Measurements from ENCODE around the gene CACTIN. TPM values are rescaled to one million over a fixed set of nuclear protein-coding genes. Genes with fewer than 3 reads are reported as not detected.
A peak's percentile ranks its signal among the peaks of the same experiment; 100 is the strongest.
"Not testable (repeated sequence)": the region's sequence is repeated elsewhere in the genome, so short reads cannot be mapped to it uniquely, and the experiment has no call there.

Gene CACTIN
- total and polyA plus RNA-seq, 8 donors = 6.8 to 27.2 (median 12.9) TPM

GRCh38 chr19:3632098-3632497 lies 5.5 kb upstream of the CACTIN start:
- H3K36me3 ChIP-seq = peaks cover 0 to 6% (median 0%) of the 10 kb centered on the region in 3 donors
- no peak for FAIRE-seq
- no peaks in the 10 kb centered on the region for H3K4me1 ChIP-seq
- TF ChIP-seq, protein P1, sequence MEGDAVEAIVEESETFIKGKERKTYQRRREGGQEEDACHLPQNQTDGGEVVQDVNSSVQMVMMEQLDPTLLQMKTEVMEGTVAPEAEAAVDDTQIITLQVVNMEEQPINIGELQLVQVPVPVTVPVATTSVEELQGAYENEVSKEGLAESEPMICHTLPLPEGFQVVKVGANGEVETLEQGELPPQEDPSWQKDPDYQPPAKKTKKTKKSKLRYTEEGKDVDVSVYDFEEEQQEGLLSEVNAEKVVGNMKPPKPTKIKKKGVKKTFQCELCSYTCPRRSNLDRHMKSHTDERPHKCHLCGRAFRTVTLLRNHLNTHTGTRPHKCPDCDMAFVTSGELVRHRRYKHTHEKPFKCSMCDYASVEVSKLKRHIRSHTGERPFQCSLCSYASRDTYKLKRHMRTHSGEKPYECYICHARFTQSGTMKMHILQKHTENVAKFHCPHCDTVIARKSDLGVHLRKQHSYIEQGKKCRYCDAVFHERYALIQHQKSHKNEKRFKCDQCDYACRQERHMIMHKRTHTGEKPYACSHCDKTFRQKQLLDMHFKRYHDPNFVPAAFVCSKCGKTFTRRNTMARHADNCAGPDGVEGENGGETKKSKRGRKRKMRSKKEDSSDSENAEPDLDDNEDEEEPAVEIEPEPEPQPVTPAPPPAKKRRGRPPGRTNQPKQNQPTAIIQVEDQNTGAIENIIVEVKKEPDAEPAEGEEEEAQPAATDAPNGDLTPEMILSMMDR (IDR thresholded peaks at IDR 0.05) = no peak
- intact Hi-C loops (cut with DNase I) = no loop called here
- H3K27me3 ChIP-seq = no peaks in the 10 kb centered on the region
- no peak overlapping the region for H3K27ac ChIP-seq
- H3K9me3 ChIP-seq = no peaks in the 10 kb centered on the region
- ATAC-seq = no peak
- H3K4me3 ChIP-seq = no peak overlapping the region
- peak in 1 of 6 donors; percentile 62 for DNase-seq
- 88 to 89% methylated on average over 15 to 16 of the region's 16 CpGs for WGBS, 2 donors

GRCh38 chr19:3631053-3631861 lies 4.7 kb upstream of the CACTIN start:
- ATAC-seq = no peak
- no peak overlapping the region for H3K4me3 ChIP-seq
- no peaks in the 10 kb centered on the region for H3K4me1 ChIP-seq
- no peak for FAIRE-seq
- H3K36me3 ChIP-seq = peaks cover 0 to 6% (median 0%) of the 10 kb centered on the region in 3 donors
- WGBS, 2 donors = 90 to 91% methylated on average over 33 to 43 of the region's 43 CpGs
- TF ChIP-seq, protein P1 (IDR thresholded peaks at IDR 0.05) = no peak
- no peak overlapping the region for H3K27ac ChIP-seq
- DNase-seq = peak in 1 of 6 donors; percentile 74
- intact Hi-C loops (cut with DNase I) = no loop called here
- H3K27me3 ChIP-seq = no peaks in the 10 kb centered on the region
- no peaks in the 10 kb centered on the region for H3K9me3 ChIP-seq

- DNase-seq; ATAC-seq; H3K27me3 ChIP-seq; H3K27ac ChIP-seq; FAIRE-seq; H3K36me3 ChIP-seq; H3K4me3 ChIP-seq; intact Hi-C loops (cut with DNase I); H3K9me3 ChIP-seq: not testable (repeated sequence)
- peaks cover 0 to 13% (median 7%) of the 10 kb centered on the region in 3 donors for H3K4me1 ChIP-seq
- WGBS, 2 donors = 63 to 76% methylated on average over 9 of the region's 9 CpGs
Measured at GRCh38 chr19:3628766-3629165, 2.2 kb upstream of the CACTIN start.

DNA sequence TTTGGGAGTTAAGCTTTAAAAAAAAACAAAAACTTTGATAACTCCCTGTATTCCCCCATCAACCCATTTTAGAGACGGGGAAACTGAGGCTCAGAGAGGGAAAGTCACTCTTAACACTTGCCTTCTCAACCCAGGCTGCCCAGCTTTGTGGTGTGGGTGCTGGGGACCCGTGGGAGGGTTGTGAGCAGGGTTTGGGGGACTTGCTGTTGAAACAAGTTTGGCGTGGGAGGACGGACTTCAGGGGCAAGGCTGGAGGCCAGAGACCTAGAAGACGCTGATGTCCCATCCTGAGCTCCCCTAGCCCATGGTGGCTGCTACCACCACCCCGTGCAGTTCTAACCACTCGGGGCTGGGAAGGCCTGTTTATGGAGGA lies 747 bp upstream of the CACTIN start:
- ATAC-seq (no peak), DNase-seq (peak in 1 of 6 donors; percentile 44), FAIRE-seq (no peak)
- Histone ChIP-seq H3K27me3 (no peaks in the 10 kb centered on the region), H3K4me1 (peaks cover 0 to 13% (median 7%) of the 10 kb centered on the region in 3 donors), H3K27ac (peak overlapping the region in 3 of 4 donors; percentile 93 to 98 (median 94)), H3K36me3 (peaks cover 0 to 6% (median 0%) of the 10 kb centered on the region in 3 donors), H3K9me3 (no peaks in the 10 kb centered on the region), H3K4me3 (peak overlapping the region in 2 of 4 donors; percentile 90 to 97)
- TF ChIP-seq, protein P1 (IDR thresholded peaks at IDR 0.05) = no peak
- 52 to 57% methylated on average over 7 of the region's 7 CpGs for WGBS, 2 donors
- intact Hi-C loops (cut with DNase I) = no loop called here

- intact Hi-C loops (cut with DNase I) = no loop called here
- FAIRE-seq (no peak), ATAC-seq (peak in 1 of 4 donors; percentile 1), DNase-seq (no peak)
- no peaks in the 10 kb centered on the region for H3K36me3 ChIP-seq
- 0 to 2% methylated on average over 21 of the region's 21 CpGs for WGBS, 2 donors
- TF ChIP-seq, protein P1 (IDR thresholded peaks at IDR 0.05) = no peak
- H3K27me3 ChIP-seq = no peaks in the 10 kb centered on the region
- peak overlapping the region; percentile 90 to 100 (median 96) for H3K4me3 ChIP-seq
- peak overlapping the region in 3 of 4 donors; percentile 91 to 98 (median 93) for H3K27ac ChIP-seq
- peaks cover 0 to 13% (median 7%) of the 10 kb centered on the region in 3 donors for H3K4me1 ChIP-seq
- no peaks in the 10 kb centered on the region for H3K9me3 ChIP-seq
Measured at GRCh38 chr19:3625996-3626472, 556 bp downstream of the CACTIN start.
